Parathyroid adenoma (tissue), 2 donors: ENCODE results near the gene PHF12.
"Not testable (repeated sequence)": the region's sequence is repeated elsewhere in the genome, so short reads cannot be mapped to it uniquely, and the experiment has no call there.

Experiments
- H2AFZ ChIP-seq: fragments of 300-600 bp; sonication (generic); one replicate; pipeline ENCODE4 v1.7.0; 2017; ENCODE audit warnings: antibody characterized with exemption, mild to moderate bottlenecking
- H3K27ac ChIP-seq: fragments of 300-600 bp; sonication (generic); one replicate; pipeline ENCODE4 v1.7.0; 2017
- H3K27me3 ChIP-seq: fragments of 300-600 bp; sonication (generic); one replicate; pipeline ENCODE4 v1.7.0; 2017; ENCODE audit warnings: low read length; ENCODE audit not compliant: control insufficient read depth, insufficient read depth
- H3K36me3 ChIP-seq: fragments of 300-600 bp; sonication (generic); one replicate; pipeline ENCODE4 v1.7.0; 2017; ENCODE audit warnings: low read length; ENCODE audit not compliant: control insufficient read depth, insufficient read depth
- H3K4me1 ChIP-seq: fragments of 300-600 bp; sonication (generic); one replicate; pipeline ENCODE4 v1.7.0; 2017; ENCODE audit warnings: control low read depth
- H3K4me2 ChIP-seq: fragments of 300-600 bp; sonication (generic); one replicate; pipeline ENCODE4 v1.7.0; 2017; ENCODE audit warnings: low read length
- H3K4me3 ChIP-seq: fragments of 300-600 bp; sonication (generic); one replicate; pipeline ENCODE4 v1.7.0; 2017; ENCODE audit warnings: low read depth, low read length
- H3K79me2 ChIP-seq: fragments of 300-600 bp; sonication (generic); one replicate; pipeline ENCODE4 v1.7.0; 2017; ENCODE audit warnings: control low read depth
- H3K9ac ChIP-seq: fragments of 300-600 bp; sonication (generic); one replicate; pipeline ENCODE4 v1.7.0; 2017; ENCODE audit warnings: mild to moderate bottlenecking
- H3K9me3 ChIP-seq: fragments of 300-600 bp; sonication (generic); one replicate; pipeline ENCODE4 v1.7.0; 2017; ENCODE audit warnings: low read length; ENCODE audit not compliant: control insufficient read depth
- TF ChIP-seq, protein P1 (sequence below): fragments of 300-600 bp; sonication (generic); IDR thresholded peaks from one replicate; pipeline ENCODE4 v1.7.0; 2017; ENCODE audit warnings: antibody characterized with exemption, mild to moderate bottlenecking
- donor health status: primary hyperparathyroidism.

Gene PHF12

DNA sequence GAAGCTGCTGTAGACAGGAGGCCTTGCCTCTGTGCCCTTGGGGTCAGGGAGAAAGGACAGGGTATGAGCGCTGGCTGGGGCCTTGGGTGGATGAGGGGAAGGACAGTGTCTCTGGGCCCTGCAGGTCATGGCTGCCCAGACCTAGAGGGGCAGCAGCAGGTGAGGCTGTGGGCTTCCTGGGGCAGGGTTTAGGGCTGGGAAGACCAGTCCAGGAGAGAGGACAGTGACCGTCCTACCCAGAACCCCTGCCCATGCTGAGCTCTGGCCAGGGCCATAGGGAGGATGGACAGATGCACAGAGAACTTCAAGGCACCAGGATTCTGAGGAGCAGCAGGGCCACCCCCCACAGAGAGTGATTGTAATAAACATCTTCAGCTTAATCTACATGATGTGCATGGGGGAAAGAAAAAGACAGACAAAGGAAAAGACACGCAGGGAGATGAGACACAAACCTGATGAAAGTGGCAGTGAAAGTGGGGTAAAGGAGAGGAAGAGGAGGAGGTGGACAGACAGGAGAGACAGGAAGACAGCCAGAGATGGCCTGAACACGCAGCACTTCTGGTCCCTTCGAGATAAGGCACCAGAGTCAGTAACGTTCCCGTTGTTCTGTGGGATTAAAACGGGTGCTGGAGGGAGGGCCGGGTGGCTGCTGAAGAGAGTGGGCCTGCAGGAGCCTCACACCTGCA is 71.3 kb downstream of the PHF12 start:
- no peak overlapping the region for H3K4me3 ChIP-seq
- H3K79me2 ChIP-seq = no peaks in the 10 kb centered on the region
- H3K27ac ChIP-seq = no peak overlapping the region
- H3K36me3 ChIP-seq = no peaks in the 10 kb centered on the region
- no peaks in the 10 kb centered on the region for H3K27me3 ChIP-seq
- H2AFZ ChIP-seq = no peak overlapping the region
- TF ChIP-seq, protein P1, sequence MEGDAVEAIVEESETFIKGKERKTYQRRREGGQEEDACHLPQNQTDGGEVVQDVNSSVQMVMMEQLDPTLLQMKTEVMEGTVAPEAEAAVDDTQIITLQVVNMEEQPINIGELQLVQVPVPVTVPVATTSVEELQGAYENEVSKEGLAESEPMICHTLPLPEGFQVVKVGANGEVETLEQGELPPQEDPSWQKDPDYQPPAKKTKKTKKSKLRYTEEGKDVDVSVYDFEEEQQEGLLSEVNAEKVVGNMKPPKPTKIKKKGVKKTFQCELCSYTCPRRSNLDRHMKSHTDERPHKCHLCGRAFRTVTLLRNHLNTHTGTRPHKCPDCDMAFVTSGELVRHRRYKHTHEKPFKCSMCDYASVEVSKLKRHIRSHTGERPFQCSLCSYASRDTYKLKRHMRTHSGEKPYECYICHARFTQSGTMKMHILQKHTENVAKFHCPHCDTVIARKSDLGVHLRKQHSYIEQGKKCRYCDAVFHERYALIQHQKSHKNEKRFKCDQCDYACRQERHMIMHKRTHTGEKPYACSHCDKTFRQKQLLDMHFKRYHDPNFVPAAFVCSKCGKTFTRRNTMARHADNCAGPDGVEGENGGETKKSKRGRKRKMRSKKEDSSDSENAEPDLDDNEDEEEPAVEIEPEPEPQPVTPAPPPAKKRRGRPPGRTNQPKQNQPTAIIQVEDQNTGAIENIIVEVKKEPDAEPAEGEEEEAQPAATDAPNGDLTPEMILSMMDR = no peak
- H3K9me3 ChIP-seq = no peaks in the 10 kb centered on the region
- no peaks in the 10 kb centered on the region for H3K4me1 ChIP-seq
- no peak overlapping the region for H3K9ac ChIP-seq
- H3K4me2 ChIP-seq = no peak overlapping the region

DNA sequence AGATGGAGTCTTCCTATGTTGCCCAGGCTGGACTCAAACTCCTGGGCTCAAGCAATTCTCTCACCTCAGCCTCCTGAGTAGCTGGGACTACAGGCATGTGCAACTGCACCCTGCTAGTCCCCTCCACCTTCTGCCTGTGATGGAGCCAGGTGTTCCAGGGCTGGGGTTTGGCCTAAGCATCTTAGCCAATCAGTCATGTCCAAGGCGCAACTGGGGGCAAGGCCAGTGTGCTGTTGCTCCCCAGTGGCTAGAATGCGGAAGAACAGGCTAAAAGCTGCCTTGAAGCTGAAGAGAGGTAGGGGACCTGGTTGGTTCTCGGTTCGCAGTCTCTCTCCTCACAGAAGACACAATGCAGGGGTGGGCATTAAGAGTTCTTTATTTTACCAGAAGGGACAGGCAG is 72.3 kb downstream of the PHF12 start:
- H3K9me3 ChIP-seq = no peaks in the 10 kb centered on the region
- H3K4me1 ChIP-seq = no peaks in the 10 kb centered on the region
- no peak overlapping the region for H3K27ac ChIP-seq
- no peak overlapping the region for H2AFZ ChIP-seq
- no peak overlapping the region for H3K9ac ChIP-seq
- H3K27me3 ChIP-seq = no peaks in the 10 kb centered on the region
- H3K36me3 ChIP-seq = no peaks in the 10 kb centered on the region
- H3K79me2 ChIP-seq = no peaks in the 10 kb centered on the region
- H3K4me2 ChIP-seq = no peak overlapping the region
- TF ChIP-seq, protein P1 = peak; percentile 27
- no peak overlapping the region for H3K4me3 ChIP-seq

DNA sequence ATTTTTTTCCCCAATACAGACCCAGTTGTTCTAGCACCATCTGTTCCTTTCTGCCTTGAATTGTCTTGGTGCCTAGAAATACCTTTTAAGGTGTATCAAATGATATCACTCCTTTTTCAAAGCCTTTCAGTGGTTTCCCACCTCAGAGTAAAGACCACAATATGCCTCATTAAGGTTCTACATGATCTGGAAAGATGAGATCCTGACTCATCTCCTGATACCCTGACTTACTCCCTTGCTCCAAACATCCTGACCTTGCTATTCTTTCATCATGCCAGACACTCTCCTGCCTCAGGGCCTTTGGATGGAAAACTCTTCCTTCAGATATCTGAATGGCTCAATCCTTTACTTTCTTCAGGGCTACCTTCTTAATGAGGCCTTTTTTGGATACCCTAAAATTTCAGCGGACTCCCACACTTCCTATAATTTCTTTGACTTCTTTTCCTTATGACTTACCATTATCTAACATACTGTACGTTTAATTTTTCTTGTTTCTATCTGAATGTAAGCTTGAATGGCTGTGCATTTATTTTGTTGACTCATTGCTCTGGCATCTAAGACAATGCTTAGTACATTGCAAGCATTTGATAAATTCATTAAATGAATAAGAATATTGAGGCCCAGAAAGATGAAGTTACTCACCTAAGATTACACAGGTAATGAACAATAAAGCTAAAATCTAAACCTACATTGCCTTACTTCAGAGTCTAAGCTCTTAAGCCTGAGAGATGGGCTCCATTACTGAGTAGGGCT is 73.0 kb downstream of the PHF12 start:
- Histone ChIP-seq H3K9me3 (no peaks in the 10 kb centered on the region), H2AFZ (no peak overlapping the region), H3K36me3 (no peaks in the 10 kb centered on the region), H3K27me3 (no peaks in the 10 kb centered on the region), H3K79me2 (no peaks in the 10 kb centered on the region), H3K27ac (no peak overlapping the region), H3K4me3 (no peak overlapping the region), H3K4me1 (no peaks in the 10 kb centered on the region), H3K4me2 (no peak overlapping the region), H3K9ac (no peak overlapping the region)
- TF ChIP-seq, protein P1 = no peak

DNA sequence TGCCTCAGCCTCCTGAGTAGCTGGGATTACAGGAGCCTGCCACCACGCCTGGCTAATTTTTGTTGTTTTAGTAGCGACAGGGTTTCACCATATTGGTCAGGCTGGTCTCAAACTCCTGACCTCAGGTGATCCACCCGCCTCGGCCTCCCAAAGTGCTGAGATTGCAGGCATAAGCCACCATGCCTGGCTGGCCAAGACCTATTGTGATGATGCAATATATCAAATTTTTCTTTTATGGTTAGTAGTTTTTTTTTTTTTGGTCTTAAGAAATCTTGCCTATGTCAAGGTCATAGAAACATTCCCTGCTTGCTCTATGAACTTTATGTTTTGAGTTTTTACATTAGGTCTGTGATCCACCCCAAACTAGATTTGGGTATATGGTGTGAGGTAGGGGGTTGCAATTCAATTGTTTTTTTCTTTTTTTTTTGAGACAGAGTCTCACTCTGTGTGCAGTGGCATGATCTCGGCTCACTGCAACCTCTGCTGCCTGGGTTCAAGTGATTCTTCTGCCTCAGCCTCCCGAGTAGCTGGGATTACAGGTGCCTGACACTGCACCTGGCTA is 74.1 kb downstream of the PHF12 start:
- H3K4me2 ChIP-seq, H2AFZ ChIP-seq, H3K9ac ChIP-seq, H3K4me1 ChIP-seq, H3K27me3 ChIP-seq, H3K36me3 ChIP-seq, H3K79me2 ChIP-seq, H3K4me3 ChIP-seq, H3K9me3 ChIP-seq, H3K27ac ChIP-seq: not testable (repeated sequence)

DNA sequence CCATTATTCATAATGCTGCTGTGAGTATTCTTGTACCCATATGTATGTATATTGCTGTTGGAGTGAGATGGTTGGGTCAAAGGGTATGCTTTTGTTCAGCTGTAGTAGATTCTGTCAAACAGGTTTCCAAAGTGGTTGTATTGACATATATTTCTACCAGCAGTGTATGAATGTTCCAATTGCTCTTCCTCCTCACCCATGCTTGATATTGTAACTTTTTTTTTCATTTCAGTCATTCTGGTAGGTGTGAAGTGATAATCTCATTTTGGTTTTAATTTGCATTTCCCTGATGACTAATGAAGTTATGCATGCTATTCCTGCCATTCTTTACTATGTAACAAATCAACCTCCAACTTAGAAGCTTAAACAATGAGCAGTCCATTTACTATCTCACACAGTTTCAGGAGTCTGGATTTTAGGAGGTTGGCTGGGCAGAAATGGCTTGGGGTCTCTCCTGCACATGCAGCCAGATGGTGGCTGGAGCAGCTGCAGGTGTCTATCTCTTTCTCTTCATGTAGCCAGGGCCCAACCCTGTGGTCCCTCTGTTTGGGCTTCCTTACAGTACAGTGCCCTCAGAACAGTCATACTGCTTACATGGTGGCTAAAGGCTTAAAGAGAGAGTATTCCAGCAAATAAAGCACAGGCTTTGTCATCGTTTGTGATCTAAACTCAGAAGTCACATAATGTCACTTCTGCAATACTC is 75.3 kb downstream of the PHF12 start:
- H2AFZ ChIP-seq = no peak overlapping the region
- no peak overlapping the region for H3K4me3 ChIP-seq
- no peak overlapping the region for H3K4me2 ChIP-seq
- H3K27me3 ChIP-seq = no peaks in the 10 kb centered on the region
- H3K79me2 ChIP-seq = no peaks in the 10 kb centered on the region
- no peaks in the 10 kb centered on the region for H3K36me3 ChIP-seq
- H3K9ac ChIP-seq = no peak overlapping the region
- no peaks in the 10 kb centered on the region for H3K9me3 ChIP-seq
- H3K4me1 ChIP-seq = no peaks in the 10 kb centered on the region
- H3K27ac ChIP-seq = no peak overlapping the region
- TF ChIP-seq, protein P1 = no peak
